GM18861 (cell line): Measurements from ENCODE around the gene TRMT6.

Source experiments
- ATAC-seq: cut with Tn5 transposase; IDR thresholded peaks from one replicate; pipeline ENCODE4 v1.9.1; 2021; ENCODE audit not compliant: unreplicated experiment

The TRMT6 gene

DNA sequence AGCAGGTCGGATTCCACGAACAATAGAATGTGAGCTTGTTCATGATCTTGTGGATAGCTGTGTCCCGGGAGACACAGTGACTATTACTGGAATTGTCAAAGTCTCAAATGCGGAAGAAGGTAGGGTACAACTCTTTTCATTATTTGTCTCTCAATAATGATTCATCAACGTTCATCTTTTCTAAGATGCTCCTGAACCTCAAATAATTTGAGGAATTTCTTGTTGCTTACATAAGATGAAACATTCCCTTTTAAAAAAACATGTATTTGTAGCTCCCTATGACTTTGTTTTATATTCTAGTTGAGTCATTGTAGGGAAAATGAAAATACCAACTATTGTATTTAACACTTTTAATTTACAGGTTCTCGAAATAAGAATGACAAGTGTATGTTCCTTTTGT is 17.1 kb upstream of the TRMT6 start:
- ATAC-seq: no peak

DNA sequence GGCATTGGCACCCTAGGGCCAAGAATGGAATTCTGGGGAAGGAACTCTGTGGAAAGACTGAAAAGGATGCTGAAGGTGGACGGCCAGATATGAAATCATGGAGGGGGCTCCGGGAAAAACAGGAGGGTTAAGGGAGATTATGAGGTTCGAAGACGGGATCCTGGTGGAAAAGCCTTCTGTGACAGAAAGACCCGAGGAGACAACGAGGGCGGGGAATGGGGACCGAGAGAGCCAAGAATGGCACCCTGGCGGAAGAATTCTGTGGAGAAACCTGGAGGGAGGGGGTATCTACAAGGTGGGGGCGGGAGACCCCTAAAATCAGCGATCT is 426 bp downstream of the TRMT6 start:
- no peak for ATAC-seq

DNA sequence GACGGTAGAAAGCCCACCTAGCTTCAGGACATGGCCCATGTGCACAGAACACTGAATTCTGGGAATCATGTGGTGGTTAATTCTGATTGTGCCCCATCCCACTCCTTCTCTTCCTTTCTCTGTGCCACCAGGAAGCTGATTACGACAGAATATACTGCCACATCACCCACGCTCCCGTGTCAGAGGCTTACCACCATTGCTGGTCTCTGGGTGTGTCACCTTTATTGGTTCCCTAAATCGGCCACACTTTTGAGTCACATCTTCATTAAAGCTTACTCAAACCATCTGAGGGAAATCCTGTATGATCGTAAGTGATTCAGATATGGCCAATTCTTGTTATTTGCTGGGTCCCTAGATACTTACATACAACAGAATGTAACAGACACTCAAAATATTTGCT is 3.1 kb downstream of the TRMT6 start:
- no peak for ATAC-seq

DNA sequence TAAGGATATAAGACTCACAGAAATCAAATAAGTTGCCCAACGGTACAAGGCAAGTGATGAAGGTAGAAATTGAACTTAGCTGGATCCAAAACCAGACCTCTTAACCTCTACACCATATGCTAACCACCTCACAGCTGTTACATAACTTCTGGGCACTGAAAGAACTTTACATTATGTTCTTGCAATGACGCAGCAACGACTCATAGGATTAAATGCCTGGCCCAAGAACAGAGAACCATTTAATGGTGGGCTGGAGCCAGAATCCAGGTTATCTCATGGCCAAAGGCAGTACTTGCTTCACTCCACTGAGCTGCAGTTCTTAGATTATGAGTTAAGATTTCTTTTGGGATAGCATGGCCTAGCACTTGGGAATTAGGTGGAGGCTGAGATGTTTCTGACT is 4.4 kb downstream of the TRMT6 start:
- ATAC-seq: no peak

DNA sequence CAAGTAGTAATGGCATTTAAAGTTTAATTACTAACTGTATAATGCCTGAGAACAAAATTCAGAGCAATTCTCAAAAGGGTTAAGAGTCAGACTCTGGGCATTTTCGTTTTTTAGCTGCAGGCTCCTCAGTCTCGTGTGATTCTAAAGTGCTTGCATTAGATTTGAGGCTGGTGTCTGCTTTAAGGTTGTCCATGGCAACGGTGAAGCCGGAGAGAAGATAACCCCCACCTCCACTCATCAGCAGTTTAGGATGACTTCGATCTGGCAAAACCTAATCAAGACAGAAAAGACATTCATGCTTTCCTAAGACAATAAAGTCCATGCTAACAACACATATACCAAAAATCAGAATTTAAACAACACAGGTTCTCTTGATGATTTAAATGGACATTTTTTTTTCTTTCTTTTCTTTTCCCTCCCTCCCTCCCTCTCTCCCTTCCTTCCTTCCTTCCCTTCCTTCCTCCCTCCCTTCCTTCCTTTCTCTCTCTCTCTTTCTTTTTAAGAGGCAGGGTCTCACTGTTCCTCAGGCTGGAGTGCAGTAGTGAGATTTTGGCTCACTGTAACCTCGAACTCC is 11.8 kb downstream of the TRMT6 start:
- no peak for ATAC-seq

DNA sequence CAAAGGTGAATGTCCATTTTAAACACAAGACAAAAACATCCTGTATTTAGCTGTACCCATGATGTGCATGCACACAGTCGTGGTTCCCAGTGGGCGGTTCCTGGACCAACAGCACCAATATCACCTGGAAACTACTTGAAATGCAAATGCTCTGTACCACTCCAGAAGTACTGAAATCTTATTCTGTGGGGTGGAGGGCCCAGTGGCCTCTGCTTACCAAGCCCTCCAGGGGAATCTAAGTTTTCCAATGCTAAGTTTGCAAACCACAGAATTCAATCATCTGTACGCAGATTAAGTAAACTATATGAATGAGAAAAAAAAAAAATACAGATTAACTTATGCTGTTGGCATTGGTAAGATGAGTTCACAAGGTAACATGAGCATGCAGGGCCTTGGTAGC is 14.1 kb downstream of the TRMT6 start:
- no peak for ATAC-seq

DNA sequence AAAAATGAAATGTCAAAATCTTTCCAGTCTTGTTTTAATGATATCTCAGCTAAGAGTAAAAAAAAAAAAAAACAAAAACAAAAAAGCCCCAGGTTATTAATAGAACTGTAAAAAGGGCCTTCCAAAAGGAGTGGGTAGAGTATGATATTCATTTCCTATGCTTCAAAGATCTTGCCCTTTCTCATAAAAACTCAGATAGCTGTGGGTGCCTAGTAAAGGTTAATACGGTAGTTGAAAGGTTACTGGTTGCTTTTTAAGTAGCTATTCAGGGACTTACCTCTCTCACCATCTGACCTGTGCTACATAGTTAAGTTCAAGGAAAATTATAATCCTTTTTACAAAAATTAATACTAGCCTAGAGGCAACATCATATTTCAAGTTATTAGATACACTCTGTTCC is 14.9 kb downstream of the TRMT6 start:
- no peak for ATAC-seq

DNA sequence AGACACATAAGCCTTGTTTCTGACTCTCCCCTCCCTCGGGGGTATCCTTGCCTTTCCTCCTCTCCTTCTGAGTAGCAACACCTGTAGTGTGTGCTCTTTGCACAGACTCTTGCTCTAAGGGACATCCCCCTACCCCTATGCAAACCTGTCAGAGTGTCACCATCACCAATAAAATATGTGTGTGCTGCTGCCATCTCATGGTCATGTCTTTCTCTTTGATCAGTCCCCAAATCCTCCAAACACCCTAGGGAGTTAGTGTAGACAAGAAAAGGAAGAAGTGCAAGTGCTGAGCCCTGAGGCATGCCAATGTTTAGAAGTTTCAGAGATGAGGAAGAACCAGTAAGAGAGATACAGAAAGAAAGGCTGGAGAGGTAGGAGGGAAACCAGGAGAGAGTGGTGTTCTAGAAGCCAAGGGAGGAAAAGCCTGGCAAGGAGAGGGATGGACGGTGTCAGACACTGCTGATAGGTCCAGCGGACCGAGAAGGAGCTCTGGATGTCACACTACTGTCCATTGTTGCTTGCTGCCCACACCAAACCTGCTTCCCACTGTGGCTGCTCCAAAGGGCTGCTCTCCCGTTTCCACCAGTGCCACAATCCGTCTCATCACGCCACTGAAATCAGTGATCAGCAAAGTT is 16.4 kb downstream of the TRMT6 start:
- no peak for ATAC-seq

DNA sequence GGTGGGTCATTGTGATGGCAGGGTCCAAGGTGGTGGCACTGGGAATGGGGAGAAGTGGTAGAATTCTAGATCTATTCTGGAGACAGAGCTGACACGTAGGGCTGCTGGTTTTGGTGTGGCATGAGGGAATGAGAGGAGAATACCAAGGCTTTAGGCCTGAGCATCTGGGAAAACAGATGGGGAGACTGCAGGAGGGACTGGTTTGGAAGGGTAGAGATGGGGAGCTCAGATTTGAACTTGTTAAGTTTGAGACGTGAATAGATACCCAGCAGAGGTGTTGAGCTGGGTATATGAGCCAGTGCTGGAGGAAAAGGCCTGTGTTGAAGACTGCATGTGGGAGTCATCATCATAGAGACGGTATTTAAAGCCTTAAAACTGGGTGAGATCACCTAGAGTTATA is 17.5 kb downstream of the TRMT6 start:
- ATAC-seq: no peak

DNA sequence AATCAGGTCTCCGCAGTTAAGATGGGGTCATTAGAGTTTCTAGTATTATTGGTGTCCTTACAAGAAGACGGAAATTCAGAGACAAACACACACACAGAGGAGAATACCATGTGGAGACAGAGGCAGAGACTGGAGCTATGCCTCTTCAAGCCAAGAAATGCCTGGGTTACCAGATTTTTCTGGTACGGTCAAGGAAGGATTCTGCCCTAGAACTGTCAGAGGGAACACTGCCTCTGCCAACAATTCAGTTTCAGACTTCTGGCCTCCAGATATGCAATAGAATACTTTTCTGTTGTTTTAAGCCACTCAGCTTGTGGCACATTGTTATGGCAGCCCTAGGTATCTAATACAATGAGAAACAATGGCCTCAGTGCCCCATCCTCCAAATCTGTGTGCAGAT is 18.9 kb downstream of the TRMT6 start:
- ATAC-seq: no peak

DNA sequence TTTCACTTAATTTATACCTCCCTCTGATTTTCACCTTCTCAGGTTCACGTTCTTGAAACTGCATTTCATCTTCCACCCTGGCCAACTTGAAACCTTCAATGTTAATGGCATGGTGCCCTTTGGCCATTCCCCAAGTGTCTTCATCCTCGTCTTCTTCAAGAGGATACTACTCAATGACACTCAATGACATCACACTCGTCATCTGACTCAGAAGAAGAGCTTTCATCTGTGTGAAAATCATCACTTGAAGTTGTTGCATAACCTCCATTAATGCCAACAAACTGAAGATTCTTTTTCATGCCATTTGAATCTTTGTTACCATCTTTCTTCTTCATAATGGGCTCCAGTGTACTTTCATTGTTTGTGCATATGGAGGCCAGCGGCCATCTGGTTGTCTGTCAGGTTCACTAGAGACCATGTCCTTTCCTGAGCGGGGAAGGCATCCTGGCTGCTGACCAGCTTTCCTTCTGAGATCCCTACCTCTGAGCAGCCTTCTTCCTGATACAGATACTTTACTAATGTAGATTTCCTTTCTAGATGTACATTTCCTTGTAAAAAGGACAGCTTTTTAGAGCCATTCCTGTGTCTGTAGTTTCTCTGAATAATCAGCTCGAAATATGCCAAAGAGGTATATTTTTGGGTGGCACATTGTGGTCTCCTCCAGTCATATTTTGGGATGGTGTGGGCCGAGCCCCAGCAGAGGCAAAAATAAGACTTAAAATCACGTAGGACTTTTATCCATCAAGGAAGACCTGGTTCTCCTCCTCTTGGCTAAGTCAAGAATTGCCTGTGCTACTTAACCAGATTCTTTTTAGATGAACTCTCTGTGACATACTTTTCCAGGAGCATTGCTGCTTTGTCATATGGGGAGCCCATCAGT is 21.3 kb downstream of the TRMT6 start:
- no peak for ATAC-seq

DNA sequence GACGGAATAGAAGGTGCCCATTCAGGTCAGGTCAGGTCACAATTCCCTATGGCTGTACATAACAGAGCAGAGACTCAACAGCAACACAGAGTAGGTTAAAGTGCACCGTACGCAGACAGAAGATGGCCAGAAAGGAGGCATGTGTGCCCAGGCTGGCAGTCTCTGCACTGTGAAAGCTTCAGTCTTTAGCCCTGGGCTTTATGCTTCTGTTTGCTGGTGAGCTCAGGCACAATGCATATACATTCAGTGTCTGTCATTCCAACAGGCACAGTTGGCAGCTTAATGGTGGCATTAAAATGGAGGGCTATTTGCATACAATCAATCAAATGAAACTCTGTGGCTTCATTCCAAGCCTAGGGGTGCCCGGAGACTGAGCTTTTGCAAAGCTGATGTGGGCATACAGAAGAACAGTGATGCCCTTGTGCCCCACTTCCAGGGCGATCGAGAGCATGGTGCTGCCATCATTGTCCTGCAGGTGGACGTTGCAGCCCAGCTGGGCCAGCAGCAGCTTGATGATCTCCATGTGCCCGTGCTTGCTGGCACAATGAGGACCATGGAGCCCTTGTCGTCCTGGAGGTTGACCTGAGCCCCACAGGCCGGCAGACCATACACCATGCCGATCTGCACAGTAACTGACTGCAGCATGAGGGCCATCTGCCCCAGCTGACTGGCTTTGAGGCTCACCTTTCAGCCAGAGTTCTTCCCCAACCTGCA is 22.4 kb downstream of the TRMT6 start:
- ATAC-seq: no peak

DNA sequence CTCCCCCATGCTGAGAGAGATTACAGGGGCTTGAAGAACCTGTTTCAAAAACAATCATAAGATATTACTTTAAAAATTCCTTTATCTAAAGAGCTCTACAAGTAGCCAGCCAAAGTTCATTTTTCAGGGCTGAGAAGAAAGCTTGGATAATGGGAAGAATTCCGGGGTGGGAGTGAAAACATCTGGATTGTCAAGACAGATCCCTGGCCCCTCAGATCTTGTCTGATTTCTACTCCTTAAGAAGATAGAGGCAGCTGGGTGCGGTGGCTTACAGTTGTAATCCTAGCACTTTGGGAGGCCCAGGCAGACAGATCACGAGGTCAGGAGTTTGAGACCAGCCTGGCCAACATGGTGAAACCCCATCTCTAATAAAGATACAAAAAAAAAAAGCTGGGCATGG is 24.8 kb downstream of the TRMT6 start:
- no peak for ATAC-seq

DNA sequence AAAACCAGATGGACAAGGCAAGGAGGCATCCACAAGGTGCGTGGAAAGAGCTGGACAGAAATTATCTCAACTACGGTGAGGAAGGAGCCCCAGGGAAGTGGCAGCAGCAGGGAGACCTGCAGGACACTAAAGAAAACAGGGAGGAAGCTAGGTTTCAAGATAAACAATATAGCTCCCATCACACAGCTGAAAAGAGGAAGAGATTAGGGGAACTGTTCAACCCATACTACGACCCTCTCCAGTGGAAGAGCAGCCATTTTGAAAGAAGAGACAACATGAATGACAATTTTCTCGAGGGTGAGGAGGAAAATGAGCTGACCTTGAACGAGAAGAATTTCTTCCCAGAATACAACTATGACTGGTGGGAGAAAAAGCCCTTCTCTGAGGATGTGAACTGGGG is 26.8 kb downstream of the TRMT6 start:
- no peak for ATAC-seq

DNA sequence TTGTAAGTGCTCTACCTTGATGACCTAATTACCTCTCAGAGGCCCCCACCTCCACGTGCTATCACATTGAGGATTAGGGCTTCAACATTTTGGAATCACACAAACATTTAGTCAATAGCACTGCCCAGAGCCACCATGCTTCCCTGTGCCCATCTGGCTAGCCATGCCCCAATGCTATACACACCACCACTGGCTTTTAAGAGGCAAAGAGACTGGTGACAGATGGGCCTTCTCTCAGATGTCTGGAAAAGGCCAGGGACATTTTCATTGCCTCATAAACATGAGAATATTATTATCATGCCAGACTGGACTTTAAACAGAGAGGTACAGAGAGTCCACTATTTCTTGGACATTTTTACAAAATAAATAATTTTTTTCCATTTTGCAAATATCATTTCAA is 29.8 kb downstream of the TRMT6 start:
- ATAC-seq: no peak

DNA sequence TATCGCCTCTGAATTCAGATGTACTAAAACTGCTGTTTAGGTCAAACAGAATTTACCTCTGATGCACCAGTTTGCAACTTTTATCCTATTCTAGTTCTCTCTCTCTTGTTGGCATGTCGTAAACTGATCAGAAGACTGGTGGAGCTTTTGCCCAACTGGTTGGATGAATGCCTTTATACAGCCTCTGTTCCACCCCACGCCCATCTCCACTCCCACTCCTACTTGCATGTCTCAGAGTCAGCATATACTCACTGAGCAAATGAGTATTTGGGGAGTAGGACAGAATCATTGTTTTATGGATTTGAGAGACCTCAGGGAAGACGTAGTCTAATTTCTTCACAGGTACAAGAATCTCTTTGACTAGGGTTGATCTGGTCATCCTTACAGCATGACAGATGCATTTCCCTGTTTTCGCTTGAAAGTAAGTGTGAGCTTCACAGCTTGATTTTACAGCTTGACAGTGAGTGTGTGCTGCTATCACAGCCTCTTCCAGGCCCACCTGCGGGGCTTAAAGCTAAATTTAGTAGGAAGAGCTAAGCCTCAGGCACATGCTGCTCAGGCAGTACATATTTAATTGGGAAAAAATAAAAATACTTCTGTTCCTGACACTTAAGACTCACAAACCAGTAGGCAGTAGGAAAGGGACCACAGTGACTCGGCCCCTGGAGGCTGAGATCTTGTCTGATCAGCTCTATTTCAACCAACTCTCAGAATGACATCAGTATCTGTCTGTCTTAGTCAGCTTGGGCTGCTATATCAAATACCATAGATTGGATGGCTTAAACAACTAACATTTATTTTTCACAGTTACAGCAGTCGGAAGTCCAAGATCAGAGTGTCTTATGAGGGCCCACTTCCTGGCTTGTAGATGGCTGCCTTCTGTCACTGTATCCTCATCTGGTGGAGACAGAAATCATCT is 30.4 kb downstream of the TRMT6 start:
- ATAC-seq: no peak

DNA sequence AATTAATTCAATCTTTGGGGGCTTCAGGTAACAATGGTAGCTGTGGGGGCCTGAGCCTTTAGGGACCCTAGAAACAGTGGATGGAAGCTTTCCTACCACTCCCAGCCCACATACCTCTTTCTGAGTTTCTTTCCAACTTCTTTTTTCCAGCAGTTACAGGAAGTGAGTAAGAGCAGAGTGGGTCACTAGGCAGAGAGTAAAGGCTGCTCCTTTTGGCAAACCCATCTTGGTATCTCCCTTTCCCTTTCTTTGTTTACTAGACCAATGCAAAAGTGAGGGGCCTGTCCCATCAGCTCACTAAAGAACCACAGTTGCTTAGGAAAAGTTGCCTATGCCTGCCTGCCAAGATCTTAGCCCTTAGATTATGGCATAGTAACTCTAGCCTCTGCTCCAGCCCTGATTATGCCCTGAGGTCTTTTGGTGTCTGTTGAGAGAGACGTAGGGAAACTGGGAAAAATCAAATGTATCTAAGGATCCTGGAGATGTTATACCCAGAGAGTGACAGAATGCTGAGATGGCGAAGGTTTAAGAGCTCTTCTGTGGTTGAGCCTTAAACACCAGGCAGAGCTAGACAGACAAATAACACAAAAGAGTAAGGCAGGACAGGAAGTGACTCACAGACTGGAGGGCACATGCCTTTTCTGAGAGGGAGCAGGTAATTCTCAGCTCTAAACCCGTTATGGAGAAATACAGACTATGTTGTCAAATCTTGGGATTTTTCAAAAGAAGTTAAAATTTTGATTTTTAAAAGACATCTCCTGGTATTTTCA is 31.3 kb downstream of the TRMT6 start:
- no peak for ATAC-seq

DNA sequence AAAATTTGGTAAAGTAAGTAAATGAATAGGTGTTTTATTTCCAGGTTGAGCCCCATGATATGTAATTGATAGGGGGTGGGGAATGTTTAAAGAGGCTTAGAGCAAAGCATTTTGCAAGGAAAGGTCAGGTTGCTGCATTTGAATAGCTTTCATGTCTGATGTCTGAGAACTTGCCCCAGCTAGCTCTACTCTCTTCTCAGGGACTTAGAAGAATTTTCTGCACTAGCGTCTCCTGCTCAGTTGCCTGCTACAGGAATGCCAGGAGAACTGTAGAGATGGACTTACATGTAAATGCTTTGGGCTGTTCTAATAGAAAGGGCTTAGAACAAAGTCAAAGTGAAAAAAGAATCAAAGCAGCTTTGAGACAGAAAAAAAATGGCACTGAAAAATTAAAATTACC is 35.5 kb downstream of the TRMT6 start:
- ATAC-seq: no peak

DNA sequence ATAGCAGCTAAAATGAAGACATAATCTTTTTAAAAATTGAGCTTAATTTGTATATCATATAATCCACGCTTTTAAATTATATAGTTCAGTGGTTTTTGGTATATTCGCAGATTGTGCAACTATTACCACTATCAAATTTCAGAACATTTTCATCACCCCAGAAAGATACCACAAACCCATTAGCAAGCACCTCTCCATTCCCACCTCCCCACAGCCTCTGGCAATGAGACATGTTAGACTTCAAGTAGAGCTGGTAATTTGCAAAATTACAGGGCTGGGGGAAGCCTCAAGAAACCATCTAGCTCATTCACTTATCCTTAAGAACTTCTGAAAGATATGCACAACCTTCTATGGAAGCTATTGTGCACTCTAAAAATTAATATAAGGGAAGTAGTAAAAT is 37.2 kb downstream of the TRMT6 start:
- ATAC-seq: no peak

DNA sequence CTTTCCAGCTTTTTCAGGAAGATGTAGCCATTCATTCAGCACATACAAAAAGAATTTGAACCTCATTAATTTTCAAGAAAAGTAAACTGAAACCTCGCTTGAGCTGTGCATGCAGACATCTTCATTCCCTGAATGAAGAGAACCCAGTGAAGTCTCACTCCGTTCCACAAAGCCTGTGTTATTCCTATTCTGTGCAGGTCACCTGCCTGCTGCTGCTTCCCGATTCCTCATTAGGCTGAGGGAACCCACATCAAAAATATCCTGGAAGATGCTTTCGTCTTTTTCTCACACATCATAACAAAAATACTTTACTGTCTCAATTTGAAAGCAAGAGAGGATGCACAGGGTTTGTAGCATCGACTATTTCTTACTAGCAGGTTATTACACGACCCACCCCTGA is 40.1 kb downstream of the TRMT6 start:
- ATAC-seq: no peak
